GM12878 (cell line): ENCODE data around the gene MID2. TPM values are rescaled to one million over a fixed set of nuclear protein-coding genes. Genes with fewer than 3 reads are reported as not detected.

ENCODE experiments used
- ATAC-seq: fragments of 200-7000 bp; cut with Tn5 transposase; 3 replicates; pipeline ENCODE4 v1.9.1; 2020; ENCODE audit warnings: mild to moderate bottlenecking, moderate library complexity
- BruUV-seq: library from RNA; stranded (reverse); fragments of 400-500 nt; replicated peaks from 2 replicates; lab custom pipeline; 2021; lab: Mats Ljungman, UMichigan
- CTCF ChIA-PET: fragments of 300-600 bp; sonication (Branson Sonifier 250); formaldehyde crosslinking; extraction: SDS; loops from one replicate; lab custom pipeline; 2021; ENCODE audit warnings: inconsistent platforms; lab: Yijun Ruan, JAX
- POLR2A ChIA-PET: fragments of 350-600 bp; formaldehyde crosslinking; extraction: SDS; loops from one replicate; lab custom pipeline; 2021; ENCODE audit warnings: inconsistent platforms; lab: Charles Lee
- RAD21 ChIA-PET: fragments of 300-600 bp; sonication (Branson Sonifier 250); formaldehyde crosslinking; loops from one replicate; lab custom pipeline; 2023; ENCODE audit warnings: antibody characterized with exemption; ENCODE audit not compliant: unreplicated experiment; lab: Charles Lee
- SMC1A ChIA-PET: fragments of 300-600 bp; sonication (Branson Sonifier 250); formaldehyde crosslinking; loops from one replicate; lab custom pipeline; 2023; ENCODE audit not compliant: unreplicated experiment, uncharacterized antibody; lab: Charles Lee
- DNase-seq: peaks from one replicate; pipeline ENCODE4 v3.0.0-alpha.2; 2011; ENCODE audit warnings: low read depth, low spot score
- FAIRE-seq: peaks from 3 replicates; lab custom pipeline; 2011; peaks lifted over from hg19 to GRCh38; lab: Jason Lieb, UNC
- H2AFZ ChIP-seq: 2 replicates; pipeline ENCODE4 v1.6.0; 2011; ENCODE audit warnings: low read depth, low read length, control low read depth; ENCODE audit not compliant: control insufficient read depth
- H3K27ac ChIP-seq: 2 replicates; pipeline ENCODE4 v1.5.1; 2011; ENCODE audit warnings: control low read depth; ENCODE audit not compliant: control insufficient read depth, insufficient read depth
- H3K27me3 ChIP-seq, 2 experiments: replicated peaks in 1 of 2; 2 replicates each; pipeline versions ENCODE4 v1.6.0 to v1.6.1; 2011; ENCODE audit warnings: low read length in 1 of 2; ENCODE audit not compliant: control insufficient read depth in 2 of 2, insufficient read depth in 2 of 2
- H3K36me3 ChIP-seq, 2 experiments: 2 replicates each; pipeline ENCODE4 v1.5.1; 2011; ENCODE audit warnings: low read length in 1 of 2; ENCODE audit not compliant: control insufficient read depth in 2 of 2, insufficient read depth in 2 of 2
- H3K4me1 ChIP-seq: 2 replicates; pipeline ENCODE4 v1.6.1; 2011; ENCODE audit warnings: mild to moderate bottlenecking, low read length, moderate library complexity, mixed read lengths; ENCODE audit not compliant: control insufficient read depth, insufficient read depth
- H3K4me2 ChIP-seq: 2 replicates; pipeline ENCODE4 v1.6.0; 2011; ENCODE audit warnings: control low read depth; ENCODE audit not compliant: control insufficient read depth, insufficient read depth
- H3K4me3 ChIP-seq: fragments of 200-600 bp; sonication (generic); 2 replicates; pipeline ENCODE4 v1.5.1; 2016
- H3K79me2 ChIP-seq: 2 replicates; pipeline ENCODE4 v1.6.0; 2011; ENCODE audit warnings: low read length; ENCODE audit not compliant: control insufficient read depth, insufficient read depth
- H3K9ac ChIP-seq: 2 replicates; pipeline ENCODE4 v1.8.0; 2011; ENCODE audit warnings: low read length, control low read depth, mixed read lengths; ENCODE audit not compliant: control insufficient read depth, insufficient read depth
- H3K9me3 ChIP-seq: replicated peaks from 3 replicates; pipeline ENCODE4 v1.5.1; 2011; ENCODE audit warnings: mild to moderate bottlenecking, low read length; ENCODE audit not compliant: control insufficient read depth, insufficient read depth
- H4K20me1 ChIP-seq: 2 replicates; pipeline ENCODE4 v1.6.0; 2011; ENCODE audit not compliant: control insufficient read depth, insufficient read depth
- ATF7 ChIP-seq: fragments of 450-650 bp; IDR thresholded peaks from 2 replicates; pipeline ENCODE4 v1.6.1; 2016; ENCODE audit warnings: low read depth, mild to moderate bottlenecking
- CBX3 ChIP-seq: fragments of 200-600 bp; sonication (generic); IDR thresholded peaks from 2 replicates; pipeline ENCODE4 v1.6.1; 2016; ENCODE audit warnings: low read depth, borderline replicate concordance
- CHD1 ChIP-seq: IDR thresholded peaks from 2 replicates; pipeline ENCODE4 v1.6.1; 2012; ENCODE audit warnings: low read depth, low read length, improper control_type of control experiment
- CHD2 ChIP-seq: IDR thresholded peaks from 2 replicates; pipeline ENCODE4 v1.6.1; 2011; ENCODE audit warnings: low read depth, low read length, improper control_type of control experiment, borderline replicate concordance
- FOXK2 ChIP-seq: fragments of 450-650 bp; IDR thresholded peaks from 2 replicates; pipeline ENCODE4 v1.6.1; 2017; ENCODE audit warnings: mild to moderate bottlenecking, moderate library complexity
- GABPA ChIP-seq: IDR thresholded peaks from 2 replicates; pipeline ENCODE4 v1.6.1; 2014; ENCODE audit warnings: antibody characterized with exemption, low read depth, mild to moderate bottlenecking, inconsistent platforms
- NFIC ChIP-seq: IDR thresholded peaks from 2 replicates; pipeline ENCODE4 v1.6.1; 2012; ENCODE audit warnings: low read depth, mild to moderate bottlenecking, inconsistent platforms, low read length, moderate library complexity
- RAD21 ChIP-seq: IDR thresholded peaks from 2 replicates; pipeline ENCODE4 v1.6.1; 2011; ENCODE audit warnings: mild to moderate bottlenecking, low read depth, low read length, moderate library complexity; ENCODE audit not compliant: insufficient read depth
- ZNF384 ChIP-seq: IDR thresholded peaks from 2 replicates; pipeline ENCODE4 v1.6.1; 2012; ENCODE audit warnings: low read depth, mild to moderate bottlenecking, low read length, improper control_type of control experiment, borderline replicate concordance
- WGBS: methylation state at CpG from one replicate; pipeline ENCODE4 v1.1.6; 2016; ENCODE audit warnings: low lambda C conversion rate; ENCODE audit not compliant: insufficient replicate concordance, insufficient coverage; ENCODE audit errors: missing lambda C conversion rate; 5-methylcytosine and 5-hydroxymethylcytosine counted together
- in situ Hi-C: fragments of 300-500 bp; cut with MboI; formaldehyde crosslinking; loops from 9 replicates; pipeline ENCODE4 v1.14.3; 2018; ENCODE audit warnings: mixed read lengths
- intact Hi-C: fragments of 100-400 bp; cut with micrococcal nuclease; formaldehyde crosslinking; loops from one replicate; pipeline ENCODE4 v1.14.2; 2022; ENCODE audit not compliant: unreplicated experiment
- polyA plus RNA-seq, 11 experiments: library from polyadenylated mRNA; depleted of rRNA in 4 of 11; unstranded in 6 of 11; stranded (reverse) in 5 of 11; fragments of >200 nt; fragmentation: Nextera tagmentation in 4 of 11; fragmentation: Illumina TruSeq in 1 of 11; extraction: Ambion mirVana in 4 of 11; extraction: Trizol in 1 of 11; gene quantifications; 1 replicate in 1 of 11; 2 replicates in 10 of 11; pipeline versions ENCODE4 v1.2.1 to v1.2.3, GENCODE V29; 2011 to 2016; ENCODE audit warnings: inconsistent platforms in 2 of 11, missing spikeins in 2 of 11, low read depth in 1 of 11
- total RNA-seq, 4 experiments: library from RNA; depleted of rRNA in 3 of 4; stranded (reverse); fragments of >200 nt in 3 of 4; fragmentation: Illumina TruSeq in 1 of 4; extraction: Trizol in 1 of 4; gene quantifications; 2 replicates each; pipeline versions ENCODE4 v1.2.1 to v1.2.3, GENCODE V29; 2013 to 2021
- TF ChIP-seq, protein P1 (sequence below): IDR thresholded peaks from 2 replicates; pipeline ENCODE4 v1.6.1; 2012; ENCODE audit warnings: low read length, inconsistent platforms
- TF ChIP-seq, protein P2 (sequence below): IDR thresholded peaks from 2 replicates; pipeline ENCODE4 v1.6.1; 2011; ENCODE audit warnings: mild to moderate bottlenecking, low read depth, low read length, moderate library complexity; ENCODE audit not compliant: insufficient replicate concordance

The MID2 gene
- total and polyA plus RNA-seq, 10 of the 15 experiments (the other 5 are each of a cell fraction or from before 2014, with no cell fraction given) = 0.04 to 0.21 TPM; not detected in 8

DNA sequence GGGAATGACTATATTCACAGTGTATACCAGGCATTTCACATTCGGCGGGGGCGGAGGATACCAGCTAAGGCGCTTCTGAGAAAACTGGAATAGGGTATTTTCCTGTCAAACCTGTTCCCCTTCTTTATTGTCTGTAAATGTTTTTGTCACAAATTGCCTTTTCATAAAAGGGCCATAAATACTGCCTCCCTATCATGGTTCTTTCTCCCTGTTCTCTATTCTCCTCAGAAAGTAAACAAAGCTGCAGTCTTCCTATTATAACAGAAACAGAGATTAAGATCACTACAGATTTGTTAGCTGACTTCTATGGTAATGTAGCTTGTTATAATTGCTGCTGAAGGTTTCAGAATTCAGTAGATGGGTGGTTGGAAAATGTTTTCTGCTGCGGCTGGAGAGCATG is 32.2 kb downstream of the MID2 start:
- ChIA-PET POLR2A (no interaction called here), SMC1A (no interaction called here), RAD21 (no interaction called here), CTCF (no interaction called here)
- Histone ChIP-seq H4K20me1 (no peaks in the 10 kb centered on the region), H3K36me3 (no peaks in the 10 kb centered on the region), H2AFZ (no peak overlapping the region), H3K27ac (no peak overlapping the region), H3K9me3 (no peaks in the 10 kb centered on the region), H3K9ac (no peak overlapping the region), H3K27me3 (no peaks in the 10 kb centered on the region; a peak in 1 of 4 replicates), H3K4me1 (no peaks in the 10 kb centered on the region), H3K4me3 (no peak overlapping the region), H3K4me2 (no peak overlapping the region), H3K79me2 (no peaks in the 10 kb centered on the region)
- ATAC-seq = no peak
- no peak for DNase-seq
- intact Hi-C loops (no loop called here), in situ Hi-C loops (no loop called here)
- 71% methylated on average over 5 of the region's 5 CpGs for WGBS
- BruUV-seq = no TSS peak
- TF ChIP-seq NFIC = no peak
- TF ChIP-seq, protein P1, sequence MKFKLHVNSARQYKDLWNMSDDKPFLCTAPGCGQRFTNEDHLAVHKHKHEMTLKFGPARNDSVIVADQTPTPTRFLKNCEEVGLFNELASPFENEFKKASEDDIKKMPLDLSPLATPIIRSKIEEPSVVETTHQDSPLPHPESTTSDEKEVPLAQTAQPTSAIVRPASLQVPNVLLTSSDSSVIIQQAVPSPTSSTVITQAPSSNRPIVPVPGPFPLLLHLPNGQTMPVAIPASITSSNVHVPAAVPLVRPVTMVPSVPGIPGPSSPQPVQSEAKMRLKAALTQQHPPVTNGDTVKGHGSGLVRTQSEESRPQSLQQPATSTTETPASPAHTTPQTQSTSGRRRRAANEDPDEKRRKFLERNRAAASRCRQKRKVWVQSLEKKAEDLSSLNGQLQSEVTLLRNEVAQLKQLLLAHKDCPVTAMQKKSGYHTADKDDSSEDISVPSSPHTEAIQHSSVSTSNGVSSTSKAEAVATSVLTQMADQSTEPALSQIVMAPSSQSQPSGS = no peak
- TF ChIP-seq FOXK2 = no peak
- TF ChIP-seq ATF7 = no peak
- TF ChIP-seq CHD2 = no peak
- TF ChIP-seq CBX3 = no peak
- no peak for TF ChIP-seq CHD1
- TF ChIP-seq, protein P2, sequence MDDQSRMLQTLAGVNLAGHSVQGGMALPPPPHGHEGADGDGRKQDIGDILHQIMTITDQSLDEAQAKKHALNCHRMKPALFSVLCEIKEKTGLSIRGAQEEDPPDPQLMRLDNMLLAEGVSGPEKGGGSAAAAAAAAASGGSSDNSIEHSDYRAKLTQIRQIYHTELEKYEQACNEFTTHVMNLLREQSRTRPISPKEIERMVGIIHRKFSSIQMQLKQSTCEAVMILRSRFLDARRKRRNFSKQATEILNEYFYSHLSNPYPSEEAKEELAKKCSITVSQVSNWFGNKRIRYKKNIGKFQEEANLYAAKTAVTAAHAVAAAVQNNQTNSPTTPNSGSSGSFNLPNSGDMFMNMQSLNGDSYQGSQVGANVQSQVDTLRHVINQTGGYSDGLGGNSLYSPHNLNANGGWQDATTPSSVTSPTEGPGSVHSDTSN = no peak
- TF ChIP-seq GABPA = no peak
- TF ChIP-seq ZNF384 = no peak
- TF ChIP-seq RAD21 = no peak
- no peak for FAIRE-seq
